PC-9 (cell line): ENCODE measurements around the gene ZC4H2.

Source experiments
- CTCF ChIP-seq: fragments of 200-600 bp; sonication (generic); conservative IDR thresholded peaks from 2 replicates; pipeline ENCODE4 v1.6.1; 2017; ENCODE audit warnings: mixed run types, antibody characterized with exemption, mild to moderate bottlenecking, moderate library complexity
- EZH2 ChIP-seq: fragments of 200-600 bp; sonication (generic); IDR thresholded peaks from 2 replicates; pipeline ENCODE4 v1.8.0; 2017; ENCODE audit warnings: antibody characterized with exemption, low read depth

- TF ChIP-seq CTCF: no peak
- TF ChIP-seq EZH2: no peak
Observed at GRCh38 chrX:64908121-64908520, 68.1 kb downstream of the ZC4H2 start.
